ENCODE measurements around the gene TCP11L2.

TCP11L2 gene

DNA sequence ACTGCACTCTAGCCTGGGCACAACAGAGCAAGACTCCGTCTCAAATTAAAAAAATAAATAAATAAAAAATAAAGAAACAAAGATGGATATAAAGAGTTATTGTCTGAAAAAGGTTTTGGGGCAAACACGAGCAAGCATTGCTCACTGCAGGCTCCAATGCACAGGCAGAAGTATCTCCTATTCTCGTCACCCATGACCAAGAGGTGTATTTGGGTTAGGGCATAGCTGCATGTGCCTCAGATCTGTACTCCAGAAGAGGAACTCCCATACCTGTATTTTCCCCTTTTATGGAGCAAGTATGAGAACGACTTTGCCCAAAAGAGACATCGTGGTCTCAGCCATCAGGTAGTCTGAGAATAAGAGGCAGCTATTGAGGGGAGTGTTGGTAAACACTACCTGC lies 10.2 kb upstream of the TCP11L2 start:
- no peaks in the 10 kb centered on the region for H3K9me3 ChIP-seq (ENCODE audit: severe bottlenecking)
- TF ChIP-seq, protein P1, sequence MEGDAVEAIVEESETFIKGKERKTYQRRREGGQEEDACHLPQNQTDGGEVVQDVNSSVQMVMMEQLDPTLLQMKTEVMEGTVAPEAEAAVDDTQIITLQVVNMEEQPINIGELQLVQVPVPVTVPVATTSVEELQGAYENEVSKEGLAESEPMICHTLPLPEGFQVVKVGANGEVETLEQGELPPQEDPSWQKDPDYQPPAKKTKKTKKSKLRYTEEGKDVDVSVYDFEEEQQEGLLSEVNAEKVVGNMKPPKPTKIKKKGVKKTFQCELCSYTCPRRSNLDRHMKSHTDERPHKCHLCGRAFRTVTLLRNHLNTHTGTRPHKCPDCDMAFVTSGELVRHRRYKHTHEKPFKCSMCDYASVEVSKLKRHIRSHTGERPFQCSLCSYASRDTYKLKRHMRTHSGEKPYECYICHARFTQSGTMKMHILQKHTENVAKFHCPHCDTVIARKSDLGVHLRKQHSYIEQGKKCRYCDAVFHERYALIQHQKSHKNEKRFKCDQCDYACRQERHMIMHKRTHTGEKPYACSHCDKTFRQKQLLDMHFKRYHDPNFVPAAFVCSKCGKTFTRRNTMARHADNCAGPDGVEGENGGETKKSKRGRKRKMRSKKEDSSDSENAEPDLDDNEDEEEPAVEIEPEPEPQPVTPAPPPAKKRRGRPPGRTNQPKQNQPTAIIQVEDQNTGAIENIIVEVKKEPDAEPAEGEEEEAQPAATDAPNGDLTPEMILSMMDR (IDR thresholded peaks at IDR 0.05; ENCODE audit: poor library complexity, severe bottlenecking) = no peak
- no peak overlapping the region for H3K27ac ChIP-seq (ENCODE audit: poor library complexity, severe bottlenecking)
- DNase-seq (ENCODE audit: low spot score) = no peak
- peaks cover 34% of the 10 kb centered on the region for H3K4me1 ChIP-seq (ENCODE audit: insufficient read depth, poor library complexity, severe bottlenecking)
- no peaks in the 10 kb centered on the region for H3K36me3 ChIP-seq (ENCODE audit: low read depth)
- H3K27me3 ChIP-seq (ENCODE audit: insufficient read depth, poor library complexity, severe bottlenecking) = no peaks in the 10 kb centered on the region
- no peak overlapping the region for H3K4me3 ChIP-seq (ENCODE audit: severe bottlenecking)
- no peak for ATAC-seq (ENCODE audit: low read depth)

DNA sequence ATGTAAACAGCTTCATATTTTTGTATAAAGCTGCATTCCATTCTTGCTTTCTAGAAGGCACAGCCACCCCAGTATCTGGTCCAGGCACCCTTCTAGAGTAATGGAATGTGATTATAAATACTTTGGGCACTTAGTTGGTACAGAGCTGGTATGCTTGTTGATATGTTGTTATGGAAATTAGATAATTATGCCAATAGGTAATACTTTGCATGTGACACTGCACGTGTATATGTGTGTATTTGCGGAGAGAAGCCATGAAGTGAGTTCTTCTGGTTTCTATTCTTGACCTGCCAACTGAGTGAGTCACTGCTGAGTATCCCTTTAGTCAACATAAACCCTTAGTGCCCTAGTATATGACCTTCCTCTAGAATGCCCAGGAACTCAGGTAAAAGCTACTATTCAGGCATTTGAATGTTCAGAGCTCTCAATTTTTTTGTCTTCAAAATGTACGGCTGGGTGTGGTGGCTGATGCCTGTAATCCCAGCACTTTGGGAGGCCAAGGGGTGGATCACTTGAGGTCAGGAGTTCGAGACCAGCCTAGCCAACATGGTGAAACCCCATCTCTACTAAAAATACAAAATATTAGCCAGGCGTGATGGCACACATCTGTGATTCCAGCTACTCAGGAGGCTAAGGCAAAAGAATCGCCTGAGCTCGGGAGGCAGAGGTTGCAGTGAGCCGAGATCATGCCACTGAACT lies 6.2 kb upstream of the TCP11L2 start:
- Histone ChIP-seq H3K4me1 (ENCODE audit: insufficient read depth, poor library complexity, severe bottlenecking) (peaks cover 11% of the 10 kb centered on the region), H3K27ac (ENCODE audit: poor library complexity, severe bottlenecking) (peak overlapping the region; percentile 43), H3K4me3 (ENCODE audit: severe bottlenecking) (no peak overlapping the region), H3K27me3 (ENCODE audit: insufficient read depth, poor library complexity, severe bottlenecking) (no peaks in the 10 kb centered on the region), H3K9me3 (ENCODE audit: severe bottlenecking) (no peaks in the 10 kb centered on the region), H3K36me3 (ENCODE audit: low read depth) (no peaks in the 10 kb centered on the region)
- DNase-seq (ENCODE audit: low spot score) = no peak
- TF ChIP-seq, protein P1 (IDR thresholded peaks at IDR 0.05; ENCODE audit: poor library complexity, severe bottlenecking) = no peak
- ATAC-seq (ENCODE audit: low read depth) = peak; percentile 94

DNA sequence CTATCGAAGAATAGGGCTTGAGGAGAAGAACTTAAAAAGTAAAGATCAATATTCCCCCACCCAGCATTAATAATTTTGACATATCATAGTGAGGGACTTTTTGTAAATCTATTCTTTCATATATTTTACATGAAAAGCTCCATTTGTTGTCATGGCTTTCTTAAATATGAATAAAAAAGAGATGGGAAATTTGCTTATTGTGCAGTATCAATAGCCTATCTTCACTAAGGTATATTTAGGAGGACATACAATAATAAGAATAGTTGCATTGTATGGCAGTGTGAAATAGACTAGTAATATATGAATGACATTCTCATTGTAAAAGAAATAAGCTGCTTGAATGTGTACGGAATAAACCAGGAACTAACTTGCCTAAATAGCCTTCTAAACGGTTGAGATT lies 5.5 kb upstream of the TCP11L2 start:
- Histone ChIP-seq H3K36me3 (ENCODE audit: low read depth) (no peaks in the 10 kb centered on the region), H3K27me3 (ENCODE audit: insufficient read depth, poor library complexity, severe bottlenecking) (no peaks in the 10 kb centered on the region), H3K4me1 (ENCODE audit: insufficient read depth, poor library complexity, severe bottlenecking) (peaks cover 15% of the 10 kb centered on the region), H3K9me3 (ENCODE audit: severe bottlenecking) (no peaks in the 10 kb centered on the region), H3K4me3 (ENCODE audit: severe bottlenecking) (no peak overlapping the region), H3K27ac (ENCODE audit: poor library complexity, severe bottlenecking) (peak overlapping the region; percentile 43)
- TF ChIP-seq, protein P1 (IDR thresholded peaks at IDR 0.05; ENCODE audit: poor library complexity, severe bottlenecking) = no peak
- ATAC-seq (ENCODE audit: low read depth) (no peak), DNase-seq (ENCODE audit: low spot score) (no peak)

DNA sequence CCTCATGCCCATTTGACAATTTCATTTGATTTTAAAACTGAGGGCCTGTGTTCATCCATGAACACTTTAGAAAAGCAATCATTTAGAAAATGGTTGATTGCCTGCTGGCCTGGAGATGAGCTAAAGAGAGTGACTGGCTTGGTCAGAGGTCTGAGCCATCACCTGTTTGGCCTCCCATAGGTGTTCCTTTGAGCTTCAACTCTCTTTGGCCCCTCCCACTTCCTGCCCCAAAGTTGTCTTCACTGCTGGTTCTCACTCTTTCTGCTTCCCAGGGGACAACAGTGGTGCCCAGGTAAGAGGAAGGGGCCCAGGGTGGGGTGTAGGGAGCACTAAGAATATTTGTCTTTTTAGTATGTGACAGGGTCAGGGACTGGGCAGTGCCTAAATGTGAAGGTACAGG lies 4.9 kb upstream of the TCP11L2 start:
- DNase-seq (ENCODE audit: low spot score) = no peak
- no peak overlapping the region for H3K27ac ChIP-seq (ENCODE audit: poor library complexity, severe bottlenecking)
- H3K4me3 ChIP-seq (ENCODE audit: severe bottlenecking) = no peak overlapping the region
- no peak for ATAC-seq (ENCODE audit: low read depth)
- TF ChIP-seq, protein P1 (IDR thresholded peaks at IDR 0.05; ENCODE audit: poor library complexity, severe bottlenecking) = no peak
- H3K36me3 ChIP-seq (ENCODE audit: low read depth) = no peaks in the 10 kb centered on the region
- H3K4me1 ChIP-seq (ENCODE audit: insufficient read depth, poor library complexity, severe bottlenecking) = peaks cover 15% of the 10 kb centered on the region
- H3K9me3 ChIP-seq (ENCODE audit: severe bottlenecking) = no peaks in the 10 kb centered on the region
- H3K27me3 ChIP-seq (ENCODE audit: insufficient read depth, poor library complexity, severe bottlenecking) = no peaks in the 10 kb centered on the region

DNA sequence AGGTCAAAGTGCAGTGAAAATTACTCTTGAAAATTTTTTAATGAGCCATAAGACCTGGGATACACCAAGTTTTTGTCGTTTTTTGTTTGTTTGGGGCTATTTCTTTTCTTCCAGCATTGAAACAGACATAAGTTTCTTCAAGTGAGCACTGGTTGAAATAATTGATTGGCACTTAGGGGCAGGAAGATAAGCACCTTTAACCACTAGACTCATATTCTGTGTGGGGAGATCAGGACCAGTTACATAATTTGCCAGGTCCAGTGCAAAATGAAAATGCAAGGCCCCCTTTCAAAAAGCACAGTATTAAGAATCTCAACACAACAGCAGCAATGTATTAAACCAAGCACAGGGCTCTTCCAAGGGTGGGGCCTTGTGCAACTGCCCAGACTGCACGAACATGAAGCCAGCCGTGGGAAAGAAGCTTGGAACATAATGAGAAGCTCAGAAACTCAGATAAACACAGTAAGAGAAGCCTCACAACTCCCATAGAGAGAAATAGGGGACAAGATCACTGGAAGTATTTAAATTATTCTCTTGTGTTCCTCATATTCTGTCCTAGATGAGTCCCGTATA lies 3.2 kb upstream of the TCP11L2 start:
- no peaks in the 10 kb centered on the region for H3K36me3 ChIP-seq (ENCODE audit: low read depth)
- DNase-seq (ENCODE audit: low spot score) (no peak), ATAC-seq (ENCODE audit: low read depth) (no peak)

More for the DNA sequence above, 3.2 kb upstream of the TCP11L2 start:
- no peak overlapping the region for H3K27ac ChIP-seq (ENCODE audit: poor library complexity, severe bottlenecking)
- H3K4me3 ChIP-seq (ENCODE audit: severe bottlenecking) = no peak overlapping the region
- no peaks in the 10 kb centered on the region for H3K27me3 ChIP-seq (ENCODE audit: insufficient read depth, poor library complexity, severe bottlenecking)
- H3K9me3 ChIP-seq (ENCODE audit: severe bottlenecking) = no peaks in the 10 kb centered on the region
- peaks cover 15% of the 10 kb centered on the region for H3K4me1 ChIP-seq (ENCODE audit: insufficient read depth, poor library complexity, severe bottlenecking)
- TF ChIP-seq, protein P1 (IDR thresholded peaks at IDR 0.05; ENCODE audit: poor library complexity, severe bottlenecking) = no peak
